SU-DHL-6 (cell line): Measurements from ENCODE around the gene IYD.

ENCODE experiments used
- H2AFZ ChIP-seq: fragments of 200-600 bp; sonication (generic); 2 replicates; pipeline ENCODE4 v1.6.1; 2014; ENCODE audit warnings: low read depth, mild to moderate bottlenecking, moderate library complexity, mixed read lengths, antibody characterized with exemption, low read length; ENCODE audit not compliant: severe bottlenecking
- H3F3A ChIP-seq: fragments of 200-600 bp; shearing (Covaris generic); 2 replicates; pipeline ENCODE4 v1.6.0; 2016; ENCODE audit warnings: antibody characterized with exemption, mild to moderate bottlenecking; ENCODE audit not compliant: insufficient read depth
- H3K27ac ChIP-seq: fragments of 200-600 bp; sonication (generic); 2 replicates; pipeline ENCODE4 v1.5.1; 2016; ENCODE audit warnings: low read depth, mild to moderate bottlenecking, low read length, moderate library complexity, mixed read lengths
- H3K27me3 ChIP-seq: fragments of 200-600 bp; sonication (generic), shearing (Covaris generic); 2 replicates; pipeline ENCODE4 v1.6.0; 2014; ENCODE audit warnings: mild to moderate bottlenecking, low read length
- H3K36me3 ChIP-seq: fragments of 200-600 bp; sonication (generic); 2 replicates; pipeline ENCODE4 v1.6.1; 2014; ENCODE audit warnings: mild to moderate bottlenecking, low read length, mixed read lengths
- H3K4me2 ChIP-seq: fragments of 300-600, 200-600 bp; shearing (Covaris generic), sonication (generic); 2 replicates; pipeline ENCODE4 v1.6.0; 2014; ENCODE audit warnings: low read length, low read depth, mild to moderate bottlenecking; ENCODE audit not compliant: poor library complexity, severe bottlenecking
- H3K4me3 ChIP-seq: fragments of 200-600 bp; sonication (generic); 2 replicates; pipeline ENCODE4 v1.5.1; 2014; ENCODE audit warnings: antibody characterized with exemption, low read length, mild to moderate bottlenecking, mixed read lengths; ENCODE audit not compliant: insufficient read depth, poor library complexity, severe bottlenecking
- H3K79me2 ChIP-seq: fragments of 200-600 bp; sonication (generic); 2 replicates; pipeline ENCODE4 v1.6.1; 2014; ENCODE audit warnings: mild to moderate bottlenecking, low read length, moderate library complexity; ENCODE audit not compliant: insufficient read depth
- H3K9ac ChIP-seq: fragments of 200-600 bp; sonication (generic); 2 replicates; pipeline ENCODE4 v1.7.0; 2014; ENCODE audit warnings: mild to moderate bottlenecking, low read length
- H3K9me2 ChIP-seq: fragments of 200-600 bp; sonication (generic); replicated peaks from 2 replicates; pipeline ENCODE4 v1.6.1; 2014; ENCODE audit warnings: low read length; ENCODE audit not compliant: insufficient read depth
- H3K9me3 ChIP-seq: fragments of 200-600 bp; sonication (generic); 2 replicates; pipeline ENCODE4 v1.6.1; 2014; ENCODE audit warnings: low read length, mixed read lengths; ENCODE audit not compliant: insufficient read depth
- H4K20me1 ChIP-seq: fragments of 200-600 bp; sonication (generic); 2 replicates; pipeline ENCODE4 v1.6.1; 2014; ENCODE audit warnings: low read depth, mild to moderate bottlenecking, antibody characterized with exemption, low read length, moderate library complexity, mixed read lengths
- EZH2phosphoT487 ChIP-seq: fragments of 200-600 bp; sonication (generic), shearing (Covaris generic); conservative IDR thresholded peaks from 2 replicates; pipeline ENCODE4 v1.6.1; 2018; ENCODE audit warnings: mild to moderate bottlenecking, antibody characterized with exemption, low read length, moderate library complexity, mixed read lengths
- TF ChIP-seq, protein P1 (sequence below): fragments of 200-600 bp; sonication (generic); IDR thresholded peaks from one replicate; pipeline ENCODE4 v1.5.1; 2017; ENCODE audit warnings: antibody characterized with exemption, mild to moderate bottlenecking, low read length, moderate library complexity; ENCODE audit not compliant: insufficient read depth, poor library complexity, severe bottlenecking

IYD gene

DNA sequence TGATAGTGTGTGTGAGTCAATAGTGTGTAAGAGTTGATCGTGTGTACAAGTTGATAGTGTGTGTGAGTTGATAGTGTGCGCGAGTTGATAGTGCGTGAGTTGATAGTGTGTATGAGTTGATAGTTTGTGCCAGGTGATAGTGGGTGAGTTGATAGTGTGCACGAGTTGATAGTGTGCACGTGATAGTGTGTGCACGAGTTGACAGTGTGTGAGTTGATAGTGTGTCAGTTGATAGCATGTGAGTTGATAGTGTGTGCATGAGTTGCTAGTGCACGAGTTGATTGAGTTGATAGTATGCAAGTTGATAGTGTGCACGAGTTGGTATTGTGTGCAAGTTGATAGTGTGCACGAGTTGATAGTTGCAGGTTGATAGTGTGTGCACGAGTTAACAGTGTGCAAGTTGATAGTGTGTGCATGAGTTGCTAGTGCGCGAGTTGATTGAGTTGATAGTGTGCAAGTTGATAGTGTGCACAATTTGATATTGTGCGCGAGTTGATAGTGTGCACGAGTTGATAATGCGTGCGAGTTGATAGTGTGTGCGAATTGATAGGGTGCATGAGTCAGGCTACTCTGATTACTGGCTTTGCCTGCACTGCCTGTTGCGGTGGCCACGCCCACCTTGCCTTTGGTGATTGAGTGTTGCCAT is 35.8 kb upstream of the IYD start:
- Histone ChIP-seq H2AFZ (no peak overlapping the region), H3K9me2 (no peaks in the 10 kb centered on the region), H3K4me2 (no peak overlapping the region), H3K79me2 (no peaks in the 10 kb centered on the region), H3K9me3 (no peaks in the 10 kb centered on the region), H4K20me1 (no peaks in the 10 kb centered on the region), H3K27ac (no peak overlapping the region), H3K4me3 (no peak overlapping the region), H3K36me3 (no peaks in the 10 kb centered on the region), H3F3A (no peaks in the 10 kb centered on the region), H3K9ac (no peak overlapping the region), H3K27me3 (no peaks in the 10 kb centered on the region)
- TF ChIP-seq EZH2phosphoT487, result no peak
- TF ChIP-seq, protein P1, sequence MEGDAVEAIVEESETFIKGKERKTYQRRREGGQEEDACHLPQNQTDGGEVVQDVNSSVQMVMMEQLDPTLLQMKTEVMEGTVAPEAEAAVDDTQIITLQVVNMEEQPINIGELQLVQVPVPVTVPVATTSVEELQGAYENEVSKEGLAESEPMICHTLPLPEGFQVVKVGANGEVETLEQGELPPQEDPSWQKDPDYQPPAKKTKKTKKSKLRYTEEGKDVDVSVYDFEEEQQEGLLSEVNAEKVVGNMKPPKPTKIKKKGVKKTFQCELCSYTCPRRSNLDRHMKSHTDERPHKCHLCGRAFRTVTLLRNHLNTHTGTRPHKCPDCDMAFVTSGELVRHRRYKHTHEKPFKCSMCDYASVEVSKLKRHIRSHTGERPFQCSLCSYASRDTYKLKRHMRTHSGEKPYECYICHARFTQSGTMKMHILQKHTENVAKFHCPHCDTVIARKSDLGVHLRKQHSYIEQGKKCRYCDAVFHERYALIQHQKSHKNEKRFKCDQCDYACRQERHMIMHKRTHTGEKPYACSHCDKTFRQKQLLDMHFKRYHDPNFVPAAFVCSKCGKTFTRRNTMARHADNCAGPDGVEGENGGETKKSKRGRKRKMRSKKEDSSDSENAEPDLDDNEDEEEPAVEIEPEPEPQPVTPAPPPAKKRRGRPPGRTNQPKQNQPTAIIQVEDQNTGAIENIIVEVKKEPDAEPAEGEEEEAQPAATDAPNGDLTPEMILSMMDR, result no peak

DNA sequence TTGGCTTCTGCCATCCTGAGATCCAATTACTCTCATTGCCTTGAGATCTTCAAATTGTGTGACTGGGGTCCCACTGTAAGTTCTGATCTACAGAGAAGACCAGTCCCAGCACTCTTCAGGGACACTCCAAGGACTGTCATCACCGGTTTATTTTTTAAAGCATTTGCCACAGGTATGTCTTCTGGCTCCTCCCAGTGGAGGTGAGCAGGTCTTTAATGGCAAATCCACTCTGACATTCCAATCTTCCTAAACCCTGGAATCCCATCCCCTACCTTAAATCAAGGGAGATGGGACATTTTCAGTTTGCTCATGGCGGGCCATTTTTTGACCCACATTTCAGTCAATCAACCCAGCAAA is 35.2 kb upstream of the IYD start:
- no peaks in the 10 kb centered on the region for H3K36me3 ChIP-seq
- H3K4me2 ChIP-seq, result no peak overlapping the region
- no peaks in the 10 kb centered on the region for H3F3A ChIP-seq
- H3K9ac ChIP-seq, result no peak overlapping the region
- H3K9me2 ChIP-seq, result no peaks in the 10 kb centered on the region
- H2AFZ ChIP-seq, result no peak overlapping the region
- no peaks in the 10 kb centered on the region for H3K9me3 ChIP-seq
- no peaks in the 10 kb centered on the region for H3K27me3 ChIP-seq
- H3K27ac ChIP-seq, result no peak overlapping the region
- no peaks in the 10 kb centered on the region for H3K79me2 ChIP-seq
- H4K20me1 ChIP-seq, result no peaks in the 10 kb centered on the region
- TF ChIP-seq EZH2phosphoT487, result no peak
- TF ChIP-seq, protein P1, result no peak
- H3K4me3 ChIP-seq, result no peak overlapping the region

DNA sequence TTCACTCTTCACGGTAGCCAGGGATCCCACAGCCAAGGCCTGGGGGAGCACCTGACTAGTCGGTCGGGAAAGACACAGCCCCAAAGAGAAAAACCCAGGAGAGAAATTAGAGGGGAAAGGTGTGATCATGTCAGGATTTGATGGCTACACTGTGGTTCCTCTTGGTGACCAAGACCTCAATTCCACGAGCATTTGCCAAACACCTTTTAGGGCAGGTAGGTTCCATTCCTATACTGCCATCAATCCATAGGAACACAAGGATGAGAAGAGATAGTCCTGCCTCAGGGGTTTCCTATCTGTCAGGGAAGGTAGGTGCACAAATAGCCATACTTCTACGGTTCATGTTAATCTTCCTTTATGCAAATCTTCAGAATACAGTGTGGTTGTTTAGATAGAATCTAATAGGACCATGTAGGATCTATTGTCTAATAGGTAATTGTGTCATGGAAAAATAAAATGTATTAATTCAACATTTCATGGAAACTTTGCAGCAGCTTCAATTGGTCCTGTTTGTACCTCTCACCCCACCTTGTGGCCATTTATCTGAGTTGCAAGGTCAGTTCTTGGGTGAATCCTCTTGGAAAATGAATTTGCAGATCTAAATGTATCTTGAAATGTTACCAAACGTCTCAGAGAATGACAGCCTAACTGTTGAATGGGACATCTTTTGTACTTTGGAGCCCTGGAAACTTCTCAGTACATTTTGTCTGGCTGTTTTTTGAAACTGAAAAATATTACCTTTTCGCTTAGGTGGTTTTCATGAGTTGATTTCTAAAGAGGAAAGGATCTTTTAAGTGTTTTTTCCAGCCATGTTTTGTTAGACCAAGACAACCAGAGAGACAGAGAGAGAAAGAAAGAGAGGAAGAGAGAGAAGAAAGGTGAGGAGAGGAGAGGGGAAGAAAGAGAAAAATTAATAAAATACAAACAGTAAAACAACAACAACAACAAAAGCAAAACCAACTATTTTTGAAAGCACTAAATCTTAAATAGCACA is 33.7 kb upstream of the IYD start:
- Histone ChIP-seq H3F3A (no peaks in the 10 kb centered on the region), H3K36me3 (no peaks in the 10 kb centered on the region), H3K9ac (no peak overlapping the region), H3K4me2 (no peak overlapping the region), H3K4me3 (no peak overlapping the region), H3K79me2 (no peaks in the 10 kb centered on the region), H3K27me3 (no peaks in the 10 kb centered on the region), H3K9me3 (no peaks in the 10 kb centered on the region), H3K27ac (no peak overlapping the region), H3K9me2 (no peaks in the 10 kb centered on the region), H2AFZ (no peak overlapping the region), H4K20me1 (no peaks in the 10 kb centered on the region)
- TF ChIP-seq, protein P1, result peak; percentile 68
- no peak for TF ChIP-seq EZH2phosphoT487
